ENCODE measurements around the gene CDIPT. TPM values are rescaled to one million over a fixed set of nuclear protein-coding genes. Genes with fewer than 3 reads are reported as not detected.

Gene CDIPT
- total and polyA plus RNA-seq, 4 experiments from 2014 or later: 76.2 to 123 (median 83.5) TPM

DNA sequence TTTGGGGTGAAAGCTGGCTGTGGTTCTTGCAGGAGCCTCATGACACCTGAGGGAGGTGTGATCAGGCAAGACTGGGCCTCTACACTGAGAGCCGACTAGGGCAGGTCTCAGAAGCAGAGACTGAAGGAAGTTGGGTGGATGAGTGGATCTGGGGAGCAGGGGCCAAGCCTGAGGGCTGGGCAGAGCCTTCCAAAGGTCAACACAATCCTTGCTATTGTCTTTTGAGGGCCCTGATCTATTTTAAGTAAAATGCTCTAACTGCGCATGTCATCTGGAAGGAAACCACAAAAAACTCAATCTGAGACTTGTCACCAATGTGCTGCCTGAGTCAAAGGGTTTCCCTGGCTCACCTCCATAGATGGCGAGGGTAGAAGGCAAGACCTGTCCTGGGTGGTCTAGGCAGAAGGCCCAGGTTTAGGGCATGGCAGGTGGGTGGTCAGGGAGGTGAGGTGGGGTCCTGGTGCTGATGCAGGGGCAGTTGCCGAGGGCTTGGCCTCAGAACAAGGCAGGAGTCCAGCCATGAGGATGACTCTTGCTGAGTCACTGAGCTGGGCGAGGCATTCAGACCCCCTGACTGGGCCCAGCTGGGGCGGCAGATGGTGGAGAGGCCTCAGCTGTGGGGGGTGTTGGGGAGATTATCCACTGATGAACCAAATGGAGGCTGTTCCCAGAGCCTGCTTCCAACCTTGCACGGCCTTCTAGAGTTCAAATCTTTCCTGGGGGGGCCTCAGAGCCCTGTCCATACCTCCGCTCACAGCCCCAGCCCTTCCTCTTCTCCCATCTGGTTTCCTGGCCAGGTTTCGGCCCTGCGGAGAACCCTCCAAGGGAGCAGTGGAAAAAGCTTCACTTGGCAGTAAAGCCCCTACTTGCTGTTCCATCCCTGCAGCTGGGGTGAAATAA is 37.6 kb downstream of the CDIPT start:
- H3K4me1 ChIP-seq (ENCODE audit: insufficient read depth, low read length): peaks cover 92% of the 10 kb centered on the region
- H3K9me3 Mint-ChIP-seq: no peaks in the 10 kb centered on the region
- CTCF ChIA-PET (ENCODE audit: partially characterized antibody): interaction anchor here (0.7 to 7.1 kb wide), 7 partner anchors 8 to 615 kb away, joined by 3 to 71 read pairs (median 3); partner anchors contain the start of genes KIF22 and PAGR1
- H3K36me3 ChIP-seq (ENCODE audit: insufficient read depth, low read length): peaks cover 5% of the 10 kb centered on the region
- H3K9me3 ChIP-seq (ENCODE audit: control insufficient read depth in 1 of 2, low read length in 2 of 2): no peaks in the 10 kb centered on the region
- POLR2A ChIA-PET (ENCODE audit: partially characterized antibody): interaction anchor here (0.6 to 14.2 kb wide), 10 partner anchors 7 to 240 kb away, joined by 3 to 477 read pairs (median 4); partner anchors contain the start of genes ALDOA, KIF22, MAZ and PAGR1
- H3K4me3 ChIP-seq (ENCODE audit: low read length in 2 of 2): peak overlapping the region in 1 of 2 donors; percentile 25
- intact Hi-C loops (cut with micrococcal nuclease): no loop called here
- no peaks in the 10 kb centered on the region for H3K27me3 ChIP-seq (ENCODE audit: insufficient read depth, low read length)
- H3K27me3 Mint-ChIP-seq: no peaks in the 10 kb centered on the region
- H3K27ac Mint-ChIP-seq: peak overlapping the region; percentile 80 to 95 (median 90)
- H3K4me1 Mint-ChIP-seq: peaks cover 24 to 92% (median 55%) of the 10 kb centered on the region in 4 donors
- peak overlapping the region; percentile 3 for H3K27ac ChIP-seq (ENCODE audit: low read depth, low read length)
- H3K4me3 Mint-ChIP-seq: peak overlapping the region; percentile 63 to 89 (median 81)
- peaks cover 12 to 19% of the 10 kb centered on the region in 2 donors for H3K36me3 Mint-ChIP-seq
- peak; percentile 26 to 57 (median 29) for DNase-seq

- no peak for DNase-seq
- POLR2A ChIA-PET (ENCODE audit: partially characterized antibody): interaction anchor here (0.6 to 14.2 kb wide), 5 partner anchors 8 to 241 kb away, joined by 3 to 477 read pairs (median 5); partner anchors contain the start of genes ALDOA, MAZ, PAGR1 and PRRT2
- CTCF ChIA-PET (ENCODE audit: partially characterized antibody): interaction anchor here (0.5 to 7.1 kb wide), 5 partner anchors 24 to 664 kb away, joined by 3 to 71 read pairs (median 3); no protein-coding TSS in a partner anchor
Measured at GRCh38 chr16:29824589-29825144, 38.4 kb downstream of the CDIPT start.

GRCh38 chr16:29821643-29822115 is 41.3 kb downstream of the CDIPT start:
- POLR2A ChIA-PET (ENCODE audit: partially characterized antibody): interaction anchor here (0.6 to 24.0 kb wide), 12 partner anchors 10 to 121 kb away, joined by 3 to 522 read pairs (median 12); partner anchors contain the start of genes C16orf54, CDIPT, KIF22 and MAZ
- intact Hi-C loops (cut with micrococcal nuclease): no loop called here
- Histone ChIP-seq H3K36me3 (ENCODE audit: insufficient read depth, low read length) (peaks cover 12% of the 10 kb centered on the region), H3K9me3 (ENCODE audit: control insufficient read depth in 1 of 2, low read length in 2 of 2) (no peaks in the 10 kb centered on the region), H3K4me3 (ENCODE audit: low read length in 2 of 2) (peak overlapping the region; percentile 92 to 99), H3K27me3 (ENCODE audit: insufficient read depth, low read length) (no peaks in the 10 kb centered on the region), H3K4me1 (ENCODE audit: insufficient read depth, low read length) (peaks cover 95% of the 10 kb centered on the region), H3K27ac (ENCODE audit: low read depth, low read length) (peak overlapping the region; percentile 86)
- Mint-ChIP-seq H3K27me3 (no peaks in the 10 kb centered on the region), H3K4me3 (peak overlapping the region; percentile 97 to 99 (median 98)), H3K9me3 (no peaks in the 10 kb centered on the region), H3K36me3 (peaks cover 25 to 37% of the 10 kb centered on the region in 2 donors), H3K27ac (peak overlapping the region; percentile 91 to 97 (median 96)), H3K4me1 (peaks cover 29 to 91% (median 63%) of the 10 kb centered on the region in 4 donors)
- no peak for DNase-seq
- CTCF ChIA-PET (ENCODE audit: partially characterized antibody): interaction anchor here (0.7 to 8.2 kb wide), 9 partner anchors 13 to 131 kb away, joined by 3 to 129 read pairs (median 5); no protein-coding TSS in a partner anchor

More at GRCh38 chr16:29824589-29825144, 38.4 kb downstream of the CDIPT start:
- H3K27ac ChIP-seq (ENCODE audit: low read depth, low read length): peak overlapping the region; percentile 3
- Mint-ChIP-seq H3K36me3 (peaks cover 13 to 24% of the 10 kb centered on the region in 2 donors), H3K4me3 (peak overlapping the region; percentile 63 to 89 (median 81)), H3K27ac (peak overlapping the region; percentile 80 to 95 (median 90)), H3K4me1 (peaks cover 26 to 92% (median 56%) of the 10 kb centered on the region in 4 donors), H3K27me3 (no peaks in the 10 kb centered on the region), H3K9me3 (no peaks in the 10 kb centered on the region)
- no peaks in the 10 kb centered on the region for H3K9me3 ChIP-seq (ENCODE audit: control insufficient read depth in 1 of 2, low read length in 2 of 2)
- intact Hi-C loops (cut with micrococcal nuclease): no loop called here
- H3K4me3 ChIP-seq (ENCODE audit: low read length in 2 of 2): no peak overlapping the region
- peaks cover 4% of the 10 kb centered on the region for H3K36me3 ChIP-seq (ENCODE audit: insufficient read depth, low read length)
- H3K27me3 ChIP-seq (ENCODE audit: insufficient read depth, low read length): no peaks in the 10 kb centered on the region
- peaks cover 95% of the 10 kb centered on the region for H3K4me1 ChIP-seq (ENCODE audit: insufficient read depth, low read length)

- ChIA-PET POLR2A (ENCODE audit: partially characterized antibody) (interaction anchor here (0.6 to 24.0 kb wide), 17 partner anchors 10 to 122 kb away, joined by 3 to 522 read pairs (median 4); partner anchors contain the start of genes C16orf54, CDIPT, KIF22 and MAZ), CTCF (ENCODE audit: partially characterized antibody) (interaction anchor here (1.0 to 8.2 kb wide), 10 partner anchors 13 to 130 kb away, joined by 3 to 129 read pairs (median 4); no protein-coding TSS in a partner anchor)
- H3K4me1 Mint-ChIP-seq: peaks cover 30 to 88% (median 63%) of the 10 kb centered on the region in 4 donors
- H3K4me3 Mint-ChIP-seq: peak overlapping the region; percentile 97 to 99 (median 98)
- peak overlapping the region; percentile 91 to 97 (median 96) for H3K27ac Mint-ChIP-seq
- no peaks in the 10 kb centered on the region for H3K27me3 ChIP-seq (ENCODE audit: insufficient read depth, low read length)
- no peaks in the 10 kb centered on the region for H3K9me3 Mint-ChIP-seq
- no peaks in the 10 kb centered on the region for H3K27me3 Mint-ChIP-seq
- H3K9me3 ChIP-seq (ENCODE audit: control insufficient read depth in 1 of 2, low read length in 2 of 2): no peaks in the 10 kb centered on the region
- peaks cover 12% of the 10 kb centered on the region for H3K36me3 ChIP-seq (ENCODE audit: insufficient read depth, low read length)
- peak overlapping the region; percentile 86 for H3K27ac ChIP-seq (ENCODE audit: low read depth, low read length)
- H3K36me3 Mint-ChIP-seq: peaks cover 25 to 39% of the 10 kb centered on the region in 2 donors
- peaks cover 89% of the 10 kb centered on the region for H3K4me1 ChIP-seq (ENCODE audit: insufficient read depth, low read length)
- peak; percentile 24 to 81 (median 39) for DNase-seq
- peak overlapping the region; percentile 92 to 99 for H3K4me3 ChIP-seq (ENCODE audit: low read length in 2 of 2)
- intact Hi-C loops (cut with micrococcal nuclease): loop anchor here (1.0 kb wide), 1 partner anchor 27 kb away; no protein-coding TSS in a partner anchor
Measured at GRCh38 chr16:29820730-29821642, 42.0 kb downstream of the CDIPT start.

- H3K4me3 ChIP-seq (ENCODE audit: low read length in 2 of 2): peak within 1 kb of the TSS; percentile 92 to 99
- H3K4me1 Mint-ChIP-seq: peaks cover 33 to 88% (median 63%) of the 10 kb centered on the region in 4 donors
- DNase-seq: peak; percentile 36 to 52 (median 47)
- H3K27ac Mint-ChIP-seq: peak within 1 kb of the TSS; percentile 91 to 97 (median 96)
- no peaks in the 10 kb centered on the region for H3K9me3 Mint-ChIP-seq
- H3K4me3 Mint-ChIP-seq: peak within 1 kb of the TSS; percentile 97 to 99 (median 98)
- peaks cover 23 to 42% of the 10 kb centered on the region in 2 donors for H3K36me3 Mint-ChIP-seq
- H3K4me1 ChIP-seq (ENCODE audit: insufficient read depth, low read length): peaks cover 83% of the 10 kb centered on the region
- no peaks in the 10 kb centered on the region for H3K27me3 ChIP-seq (ENCODE audit: insufficient read depth, low read length)
- intact Hi-C loops (cut with micrococcal nuclease): loop anchor here (1.0 kb wide), 1 partner anchor 28 kb away; no protein-coding TSS in a partner anchor
- ChIA-PET CTCF (ENCODE audit: partially characterized antibody) (interaction anchor here (1.0 to 8.2 kb wide), 9 partner anchors 12 to 129 kb away, joined by 3 to 129 read pairs (median 6); no protein-coding TSS in a partner anchor), POLR2A (ENCODE audit: partially characterized antibody) (interaction anchor here (0.7 to 24.0 kb wide), 15 partner anchors 9 to 175 kb away, joined by 3 to 522 read pairs (median 4); partner anchors contain the start of genes C16orf54, CDIPT, KIF22 and MAZ)
- peak within 1 kb of the TSS; percentile 86 for H3K27ac ChIP-seq (ENCODE audit: low read depth, low read length)
- H3K9me3 ChIP-seq (ENCODE audit: control insufficient read depth in 1 of 2, low read length in 2 of 2): no peaks in the 10 kb centered on the region
- H3K27me3 Mint-ChIP-seq: peaks cover 0 to 2% of the 10 kb centered on the region in 2 donors
- peaks cover 12% of the 10 kb centered on the region for H3K36me3 ChIP-seq (ENCODE audit: insufficient read depth, low read length)
Measured at GRCh38 chr16:29820271-29820701, 42.7 kb downstream of the CDIPT start, which contains the start of gene MVP. MVP (plus strand) TSS chr16:29820462; CDS start chr16:29830550, 10,088 bp downstream.

All from CD4-positive, alpha-beta memory T cell (primary cell).